Stimulated activated CD8-positive, alpha-beta memory T cell treated with anti-CD3 and anti-CD28 coated beads, Interleukin-7, amount 100 ng/mL, for 1 hour (primary cell): ENCODE measurements around the gene GPC6.

Experiments used
- DNase-seq, 2 donors: peaks; one replicate each; pipeline ENCODE4 v3.0.0-alpha.2; 2020; ENCODE audit warnings: low read depth in 2 of 2

The GPC6 gene

GRCh38 chr13:93268327-93269028 lies 41.9 kb downstream of the GPC6 start:
- no peak for DNase-seq

- no peak for DNase-seq
These were observed 44.4 kb downstream of the GPC6 start for GRCh38 chr13:93270769-93271742.

- no peak for DNase-seq
These were observed 53.4 kb downstream of the GPC6 start for GRCh38 chr13:93279982-93280381.

GRCh38 chr13:93280688-93281087 lies 54.1 kb downstream of the GPC6 start:
- no peak for DNase-seq

- no peak for DNase-seq
These were observed 56.6 kb downstream of the GPC6 start for GRCh38 chr13:93283255-93283654.

- DNase-seq = no peak
These were observed 57.5 kb downstream of the GPC6 start for GRCh38 chr13:93284064-93284463.

- DNase-seq = no peak
These were observed 59.4 kb downstream of the GPC6 start for GRCh38 chr13:93286047-93286446.

GRCh38 chr13:93289053-93289452 lies 62.4 kb downstream of the GPC6 start:
- no peak for DNase-seq

- DNase-seq = no peak
These were observed 63.2 kb downstream of the GPC6 start for GRCh38 chr13:93289842-93290241.

GRCh38 chr13:93290503-93290902 lies 63.9 kb downstream of the GPC6 start:
- DNase-seq = no peak

GRCh38 chr13:93292366-93292765 lies 65.8 kb downstream of the GPC6 start:
- no peak for DNase-seq

- DNase-seq = no peak
These were observed 67.1 kb downstream of the GPC6 start for GRCh38 chr13:93293710-93294109.

GRCh38 chr13:93296584-93296983 lies 70.0 kb downstream of the GPC6 start:
- DNase-seq = no peak

- DNase-seq = no peak
These were observed 72.1 kb downstream of the GPC6 start for GRCh38 chr13:93298713-93299112.

GRCh38 chr13:93304134-93304533 lies 77.5 kb downstream of the GPC6 start:
- no peak for DNase-seq

- DNase-seq = no peak
These were observed 78.4 kb downstream of the GPC6 start for GRCh38 chr13:93304868-93305613.

- no peak for DNase-seq
These were observed 79.3 kb downstream of the GPC6 start for GRCh38 chr13:93305886-93306285.

- no peak for DNase-seq
These were observed 80.5 kb downstream of the GPC6 start for GRCh38 chr13:93307136-93307535.

- DNase-seq = no peak
These were observed 81.0 kb downstream of the GPC6 start for GRCh38 chr13:93307651-93308050.

- no peak for DNase-seq
These were observed 83.4 kb downstream of the GPC6 start for GRCh38 chr13:93309886-93310523.

GRCh38 chr13:93316841-93317240 lies 90.2 kb downstream of the GPC6 start:
- no peak for DNase-seq
